Esophagus squamous epithelium (tissue), 4 donors: ENCODE results near the gene FBXO41.

ENCODE experiments used
- CTCF ChIP-seq, 6 experiments: fragments of 450-650 bp in 4 of 6; fragments of 200-600 bp in 2 of 6; sonication (generic) in 2 of 6; IDR thresholded peaks; one replicate each; pipeline ENCODE4 v1.5.1; 2016 to 2019; ENCODE audit warnings: antibody characterized with exemption in 6 of 6, mild to moderate bottlenecking in 4 of 6, moderate library complexity in 4 of 6
- POLR2A ChIP-seq, 4 donors: fragments of 450-650 bp; IDR thresholded peaks; one replicate each; pipeline ENCODE4 v1.6.1; 2017; ENCODE audit warnings: antibody characterized with exemption in 4 of 4, mild to moderate bottlenecking in 4 of 4, moderate library complexity in 3 of 4

DNA sequence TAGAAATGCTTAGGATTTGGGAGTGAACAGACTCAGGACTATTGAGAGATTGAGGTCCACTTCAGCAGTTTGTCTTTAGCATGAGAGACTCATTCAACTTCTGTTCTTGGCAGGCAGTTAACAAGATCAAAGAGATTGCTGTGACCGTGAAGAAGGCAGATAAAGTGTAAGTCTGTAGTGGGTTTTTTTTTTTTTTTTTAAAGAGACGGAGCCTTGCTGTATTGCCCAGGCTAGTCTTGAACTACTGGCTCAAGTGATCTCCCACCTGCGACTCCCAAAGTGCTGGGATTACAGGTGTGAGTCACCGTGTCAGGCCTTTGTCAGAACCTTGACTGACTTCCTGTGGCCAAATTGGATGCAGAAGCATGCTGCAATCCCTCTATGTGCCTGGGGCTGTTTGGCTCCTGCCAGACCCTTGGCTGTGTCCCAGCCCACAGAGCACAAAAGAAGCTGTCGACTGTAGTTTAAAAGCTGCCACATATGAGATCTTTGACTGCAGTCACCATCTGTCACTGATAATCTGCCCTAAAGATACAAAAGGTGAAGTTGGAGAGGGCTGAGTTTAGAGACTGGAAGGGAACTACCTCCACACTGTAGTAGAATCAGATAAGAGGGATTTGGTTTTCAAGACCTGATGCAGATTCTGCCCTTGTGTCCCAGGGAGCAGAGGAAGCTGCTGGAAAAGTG is 40.3 kb downstream of the FBXO41 start:
- TF ChIP-seq CTCF (IDR thresholded peaks at IDR 0.05) (no peak), POLR2A (IDR thresholded peaks at IDR 0.05) (no peak)
